ENCODE measurements around the gene HTRA1. TPM values are rescaled to one million over a fixed set of nuclear protein-coding genes. Genes with fewer than 3 reads are reported as not detected.

Gene HTRA1
- 1.4 and 1.7 TPM in 2 replicates for polyA plus RNA-seq
- polyA minus RNA-seq, result 1.2 and 1.5 TPM in 2 replicates

GRCh38 chr10:122461367-122461728 is at the start of gene HTRA1:
Gene HTRA1, plus strand, starts transcription at chr10:122461553. Its CDS starts 100 bp downstream, at chr10:122461653.
- Histone ChIP-seq H3K79me2 (replicated peaks; ENCODE audit: insufficient read depth, low read length) (no peaks in the 10 kb centered on the region), H3K9ac (ENCODE audit: low read length) (peak within 1 kb of the TSS; percentile 31), H3K9me3 (ENCODE audit: low read length) (no peaks in the 10 kb centered on the region), H4K20me1 (ENCODE audit: insufficient read depth) (no peaks in the 10 kb centered on the region), H3K4me2 (ENCODE audit: low read length) (peak within 1 kb of the TSS; percentile 30), H3F3A (ENCODE audit: insufficient read depth, low read length, poor library complexity, severe bottlenecking) (no peaks in the 10 kb centered on the region), H3K27ac (ENCODE audit: low read length) (no peak within 1 kb of the TSS), H3K36me3 (ENCODE audit: insufficient read depth, low read length) (no peaks in the 10 kb centered on the region), H3K9me2 (ENCODE audit: insufficient read depth, low read length) (no peaks in the 10 kb centered on the region), H2AFZ (ENCODE audit: low read depth, low read length) (no peak within 1 kb of the TSS), H3K4me3 (ENCODE audit: low read length) (peak within 1 kb of the TSS; percentile 65), H3K27me3 (ENCODE audit: insufficient read depth, low read depth, low read length) (peaks cover 46% of the 10 kb centered on the region)
- TF ChIP-seq TAF1 (IDR thresholded peaks at IDR 0.05; ENCODE audit: low read depth), result no peak

DNA sequence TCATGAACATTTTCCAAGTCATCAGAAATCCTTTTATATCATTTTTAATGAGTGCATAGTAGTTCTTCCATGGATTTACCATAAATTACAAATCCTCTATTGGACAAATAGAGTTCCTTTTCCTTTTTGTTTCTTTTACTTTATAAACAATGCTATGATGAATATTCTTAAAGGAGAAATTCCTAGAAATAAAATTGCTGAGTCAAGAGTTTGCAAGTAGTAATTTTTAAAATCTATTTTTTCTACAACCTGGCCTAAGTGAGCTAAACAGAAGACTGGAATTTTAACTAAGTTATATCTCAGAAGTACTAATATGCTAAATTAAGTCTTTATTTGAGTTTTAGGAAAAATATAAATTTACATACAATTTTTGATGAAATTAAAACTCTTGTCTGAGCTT is 48.0 kb upstream of the HTRA1 start:
- TF ChIP-seq POLR2AphosphoS5 (IDR thresholded peaks at IDR 0.05), result no peak
- TF ChIP-seq SMC3 (conservative IDR thresholded peaks at IDR 0.05; ENCODE audit: poor library complexity), result no peak
- no peak for TF ChIP-seq EP300 (conservative IDR thresholded peaks at IDR 0.05; ENCODE audit: poor library complexity, severe bottlenecking)
- no peak for TF ChIP-seq EZH2 (IDR thresholded peaks at IDR 0.05; ENCODE audit: borderline replicate concordance, insufficient read depth, low read length, poor library complexity, severe bottlenecking)
- TF ChIP-seq, protein P1, sequence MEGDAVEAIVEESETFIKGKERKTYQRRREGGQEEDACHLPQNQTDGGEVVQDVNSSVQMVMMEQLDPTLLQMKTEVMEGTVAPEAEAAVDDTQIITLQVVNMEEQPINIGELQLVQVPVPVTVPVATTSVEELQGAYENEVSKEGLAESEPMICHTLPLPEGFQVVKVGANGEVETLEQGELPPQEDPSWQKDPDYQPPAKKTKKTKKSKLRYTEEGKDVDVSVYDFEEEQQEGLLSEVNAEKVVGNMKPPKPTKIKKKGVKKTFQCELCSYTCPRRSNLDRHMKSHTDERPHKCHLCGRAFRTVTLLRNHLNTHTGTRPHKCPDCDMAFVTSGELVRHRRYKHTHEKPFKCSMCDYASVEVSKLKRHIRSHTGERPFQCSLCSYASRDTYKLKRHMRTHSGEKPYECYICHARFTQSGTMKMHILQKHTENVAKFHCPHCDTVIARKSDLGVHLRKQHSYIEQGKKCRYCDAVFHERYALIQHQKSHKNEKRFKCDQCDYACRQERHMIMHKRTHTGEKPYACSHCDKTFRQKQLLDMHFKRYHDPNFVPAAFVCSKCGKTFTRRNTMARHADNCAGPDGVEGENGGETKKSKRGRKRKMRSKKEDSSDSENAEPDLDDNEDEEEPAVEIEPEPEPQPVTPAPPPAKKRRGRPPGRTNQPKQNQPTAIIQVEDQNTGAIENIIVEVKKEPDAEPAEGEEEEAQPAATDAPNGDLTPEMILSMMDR (IDR thresholded peaks at IDR 0.05; ENCODE audit: poor library complexity, severe bottlenecking), result no peak
- TF ChIP-seq RAD21 (conservative IDR thresholded peaks at IDR 0.05), result no peak
- Histone ChIP-seq H3K9me3 (ENCODE audit: low read length) (no peaks in the 10 kb centered on the region), H3K9me2 (ENCODE audit: insufficient read depth, low read length) (no peaks in the 10 kb centered on the region), H3K36me3 (ENCODE audit: insufficient read depth, low read length) (no peaks in the 10 kb centered on the region), H3F3A (ENCODE audit: insufficient read depth, low read length, poor library complexity, severe bottlenecking) (no peaks in the 10 kb centered on the region), H3K27me3 (ENCODE audit: insufficient read depth, low read depth, low read length) (no peaks in the 10 kb centered on the region), H2AFZ (ENCODE audit: low read depth, low read length) (no peak overlapping the region), H3K9ac (ENCODE audit: low read length) (no peak overlapping the region), H3K4me3 (ENCODE audit: low read length) (no peak overlapping the region), H4K20me1 (ENCODE audit: insufficient read depth) (no peaks in the 10 kb centered on the region), H3K4me2 (ENCODE audit: low read length) (no peak overlapping the region), H3K79me2 (replicated peaks; ENCODE audit: insufficient read depth, low read length) (no peaks in the 10 kb centered on the region), H3K27ac (ENCODE audit: low read length) (no peak overlapping the region)

DNA sequence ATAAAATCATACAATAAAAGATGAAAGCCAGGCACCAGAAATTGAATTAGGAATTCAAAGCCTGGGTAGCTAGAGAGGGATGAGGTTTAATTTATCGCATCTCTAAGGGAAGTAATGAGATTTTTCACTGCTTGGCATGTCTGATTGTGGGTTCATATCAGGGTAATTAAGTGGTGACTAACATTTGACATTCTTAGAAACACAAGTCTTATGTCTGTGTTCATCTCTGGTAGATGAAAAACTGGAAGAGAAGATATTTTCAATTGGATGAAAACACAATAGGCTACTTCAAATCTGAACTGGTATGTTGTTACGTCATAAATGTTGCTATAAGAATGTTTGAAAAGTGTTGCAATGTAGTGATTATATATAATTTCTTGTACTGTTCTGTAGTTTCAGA is 43.7 kb upstream of the HTRA1 start:
- Histone ChIP-seq H3K4me3 (ENCODE audit: low read length) (no peak overlapping the region), H2AFZ (ENCODE audit: low read depth, low read length) (no peak overlapping the region), H3K36me3 (ENCODE audit: insufficient read depth, low read length) (no peaks in the 10 kb centered on the region), H3K9ac (ENCODE audit: low read length) (no peak overlapping the region), H3K79me2 (replicated peaks; ENCODE audit: insufficient read depth, low read length) (no peaks in the 10 kb centered on the region), H3K9me2 (ENCODE audit: insufficient read depth, low read length) (no peaks in the 10 kb centered on the region), H4K20me1 (ENCODE audit: insufficient read depth) (no peaks in the 10 kb centered on the region), H3K27ac (ENCODE audit: low read length) (no peak overlapping the region), H3K27me3 (ENCODE audit: insufficient read depth, low read depth, low read length) (no peaks in the 10 kb centered on the region), H3F3A (ENCODE audit: insufficient read depth, low read length, poor library complexity, severe bottlenecking) (no peaks in the 10 kb centered on the region), H3K9me3 (ENCODE audit: low read length) (no peaks in the 10 kb centered on the region), H3K4me2 (ENCODE audit: low read length) (no peak overlapping the region)
- TF ChIP-seq RAD21 (conservative IDR thresholded peaks at IDR 0.05) (no peak), SMC3 (conservative IDR thresholded peaks at IDR 0.05; ENCODE audit: poor library complexity) (no peak), REST (IDR thresholded peaks at IDR 0.05; ENCODE audit: borderline replicate concordance) (no peak), EP300 (conservative IDR thresholded peaks at IDR 0.05; ENCODE audit: poor library complexity, severe bottlenecking) (no peak), MXI1 (conservative IDR thresholded peaks at IDR 0.05; ENCODE audit: poor library complexity, severe bottlenecking) (no peak), POLR2AphosphoS5 (IDR thresholded peaks at IDR 0.05) (no peak)
